Activated CD4-positive, CD25-positive, alpha-beta regulatory T cell (primary cell): Measurements from ENCODE around the gene ZNF319.

ENCODE experiments used
- DNase-seq, 4 experiments: peaks; one replicate each; lab custom pipeline; 2025; lab: John Stamatoyannopoulos, UW

Gene ZNF319

GRCh38 chr16:58037365-58038057 lies 37.0 kb upstream of the ZNF319 start:
- no peak for DNase-seq

GRCh38 chr16:58036943-58037342 lies 36.5 kb upstream of the ZNF319 start:
- DNase-seq, result no peak

- no peak for DNase-seq
Measured at GRCh38 chr16:58035356-58036170, 35.1 kb upstream of the ZNF319 start.

GRCh38 chr16:58034774-58035173 lies 34.3 kb upstream of the ZNF319 start:
- no peak for DNase-seq

- no peak for DNase-seq
Measured at GRCh38 chr16:58034128-58034685, 33.7 kb upstream of the ZNF319 start.

GRCh38 chr16:58032710-58033293 lies 32.3 kb upstream of the ZNF319 start:
- DNase-seq, result no peak

- DNase-seq, result no peak
Measured at GRCh38 chr16:58031016-58031800, 30.7 kb upstream of the ZNF319 start.

GRCh38 chr16:58030136-58030840 lies 29.8 kb upstream of the ZNF319 start:
- DNase-seq, result no peak

GRCh38 chr16:58029410-58029809 lies 28.9 kb upstream of the ZNF319 start:
- no peak for DNase-seq

- DNase-seq, result no peak
Measured at GRCh38 chr16:58028541-58029070, 28.1 kb upstream of the ZNF319 start.

- DNase-seq, result no peak
Measured at GRCh38 chr16:58027916-58028455, 27.5 kb upstream of the ZNF319 start.

GRCh38 chr16:58027161-58027915 lies 26.9 kb upstream of the ZNF319 start:
- no peak for DNase-seq

GRCh38 chr16:58026705-58027160 lies 26.3 kb upstream of the ZNF319 start:
- no peak for DNase-seq

GRCh38 chr16:58026139-58026704 lies 25.8 kb upstream of the ZNF319 start:
- no peak for DNase-seq

GRCh38 chr16:58025351-58026138 lies 25.1 kb upstream of the ZNF319 start, which contains the start of gene MMP15:
MMP15 (plus strand) TSS chr16:58025754; CDS start chr16:58026351, 597 bp downstream.
- DNase-seq, result peak; percentile 23 to 39 (median 32)

- no peak for DNase-seq
Measured at GRCh38 chr16:58024486-58025350, 24.2 kb upstream of the ZNF319 start.

- no peak for DNase-seq
Measured at GRCh38 chr16:58022601-58023371, 22.3 kb upstream of the ZNF319 start.
